OCI-LY1 (cell line): ENCODE data around the gene TFRC.

ENCODE experiments used
- CTCF ChIP-seq: fragments of 200-600 bp; sonication (generic), shearing (Covaris generic); IDR thresholded peaks from 2 replicates; pipeline ENCODE4 v1.5.1; 2017; ENCODE audit warnings: mild to moderate bottlenecking, antibody characterized with exemption, low read length, moderate library complexity, mixed read lengths
- EZH2 ChIP-seq: fragments of 200-600 bp; sonication (generic), shearing (Covaris generic); IDR thresholded peaks from 2 replicates; pipeline ENCODE4 v1.8.0; 2017; ENCODE audit warnings: borderline replicate concordance, mixed run types, mild to moderate bottlenecking, antibody characterized with exemption, low read length, moderate library complexity, mixed read lengths

- TF ChIP-seq CTCF = no peak
- TF ChIP-seq EZH2 = no peak
These were observed 26.1 kb downstream of the TFRC start for GRCh38 chr3:196055683-196056270.
